HepG2 (cell line): ENCODE measurements around the gene CDK5RAP1. TPM values are rescaled to one million over a fixed set of nuclear protein-coding genes. Genes with fewer than 3 reads are reported as not detected.

Source experiments
- ATM ChIP-seq: fragments of 450-650 bp; IDR thresholded peaks from 2 replicates; pipeline ENCODE4 v1.7.1; 2017; ENCODE audit warnings: mild to moderate bottlenecking, borderline replicate concordance
- CTCF ChIP-seq: sonication (generic); formaldehyde crosslinking; IDR thresholded peaks from 2 replicates; pipeline ENCODE4 v1.5.0; 2020; ENCODE audit warnings: mild to moderate bottlenecking, missing genetic modification reagents, moderate library complexity
- GATA4 ChIP-seq: sonication (generic); IDR thresholded peaks from 2 replicates; pipeline ENCODE4 v1.6.1; 2016; ENCODE audit warnings: antibody characterized with exemption, low read depth, borderline replicate concordance
- NBN ChIP-seq: fragments of 450-650 bp; conservative IDR thresholded peaks from 2 replicates; pipeline ENCODE4 v1.6.1; 2017
- NCOA2 ChIP-seq: sonication (generic); formaldehyde crosslinking; IDR thresholded peaks from 2 replicates; pipeline ENCODE4 v1.8.0; 2022; ENCODE audit warnings: inconsistent platforms
- POLR2G ChIP-seq: fragments of 200-400 bp; formaldehyde crosslinking; IDR thresholded peaks from 2 replicates; pipeline ENCODE4 v1.6.1; 2018; ENCODE audit warnings: mild to moderate bottlenecking, low read depth, low read length, moderate library complexity
- SNAPC5 ChIP-seq: sonication (generic); formaldehyde crosslinking; IDR thresholded peaks from 2 replicates; pipeline ENCODE4 v1.8.1; 2023; ENCODE audit warnings: mild to moderate bottlenecking, missing genetic modification reagents, borderline replicate concordance
- TFE3 ChIP-seq: IDR thresholded peaks from 2 replicates; pipeline ENCODE4 v1.6.1; 2016
- TOE1 ChIP-seq: sonication (generic); formaldehyde crosslinking; IDR thresholded peaks from 2 replicates; pipeline ENCODE4 v1.4.0; 2020; ENCODE audit warnings: mild to moderate bottlenecking, missing genetic modification reagents
- ZBTB34 ChIP-seq: sonication (generic); formaldehyde crosslinking; IDR thresholded peaks from 2 replicates; pipeline ENCODE4 v1.8.0; 2022; ENCODE audit warnings: mild to moderate bottlenecking, missing genetic modification reagents
- ZNF30 ChIP-seq: sonication (generic); formaldehyde crosslinking; IDR thresholded peaks from 2 replicates; pipeline ENCODE4 v1.5.0; 2020; ENCODE audit warnings: mild to moderate bottlenecking, missing genetic modification reagents
- ZNF619 ChIP-seq: sonication (generic); formaldehyde crosslinking; IDR thresholded peaks from 2 replicates; pipeline ENCODE4 v1.4.0; 2020; ENCODE audit warnings: mild to moderate bottlenecking, missing genetic modification reagents
- ZNF879 ChIP-seq: sonication (generic); formaldehyde crosslinking; IDR thresholded peaks from 2 replicates; pipeline ENCODE4 v1.8.1; 2023; ENCODE audit warnings: missing genetic modification reagents
- ZSCAN25 ChIP-seq: sonication (generic); formaldehyde crosslinking; IDR thresholded peaks from 2 replicates; pipeline ENCODE4 v1.8.0; 2022; ENCODE audit warnings: mild to moderate bottlenecking, missing genetic modification reagents
- polyA plus RNA-seq, 8 experiments: library from polyadenylated mRNA; depleted of rRNA in 3 of 8; stranded (reverse) in 7 of 8; unstranded in 1 of 8; fragments of >200 nt; fragmentation: Illumina TruSeq in 4 of 8; extraction: Trizol in 4 of 8; gene quantifications; 2 replicates each; pipeline versions ENCODE4 v1.2.1 to v1.2.3, GENCODE V29; 2011 to 2016; ENCODE audit warnings: low read depth in 4 of 8, missing spikeins in 1 of 8, mixed read lengths in 1 of 8; ENCODE audit not compliant: insufficient read depth in 1 of 8
- total RNA-seq, 5 experiments: library from RNA; depleted of rRNA; stranded (reverse); fragments of >200 nt; fragmentation: Illumina TruSeq; extraction: Trizol; gene quantifications; 2 replicates each; pipeline ENCODE4 v1.2.3, GENCODE V29; 2016; ENCODE audit warnings: low read depth in 1 of 5
- TF ChIP-seq, protein P1 (sequence below): IDR thresholded peaks from 2 replicates; pipeline ENCODE4 v1.6.1; 2016; ENCODE audit warnings: control low read depth
- TF ChIP-seq, protein P2 (sequence below): sonication (generic); formaldehyde crosslinking; IDR thresholded peaks from 2 replicates; pipeline ENCODE4 v1.4.0; 2020; ENCODE audit warnings: mild to moderate bottlenecking, missing genetic modification reagents
- TF ChIP-seq, protein P3 (sequence below): IDR thresholded peaks from 2 replicates; pipeline ENCODE4 v1.6.1; 2016
- TF ChIP-seq, protein P4 (sequence below): fragments of 450-650 bp; IDR thresholded peaks from 2 replicates; pipeline ENCODE4 v1.6.1; 2017; ENCODE audit warnings: mild to moderate bottlenecking

Gene CDK5RAP1
- total and polyA plus RNA-seq, 2 of the 13 experiments (the other 11 are each of a cell fraction or from before 2014, with no cell fraction given) = 53.6 to 98.2 TPM

DNA sequence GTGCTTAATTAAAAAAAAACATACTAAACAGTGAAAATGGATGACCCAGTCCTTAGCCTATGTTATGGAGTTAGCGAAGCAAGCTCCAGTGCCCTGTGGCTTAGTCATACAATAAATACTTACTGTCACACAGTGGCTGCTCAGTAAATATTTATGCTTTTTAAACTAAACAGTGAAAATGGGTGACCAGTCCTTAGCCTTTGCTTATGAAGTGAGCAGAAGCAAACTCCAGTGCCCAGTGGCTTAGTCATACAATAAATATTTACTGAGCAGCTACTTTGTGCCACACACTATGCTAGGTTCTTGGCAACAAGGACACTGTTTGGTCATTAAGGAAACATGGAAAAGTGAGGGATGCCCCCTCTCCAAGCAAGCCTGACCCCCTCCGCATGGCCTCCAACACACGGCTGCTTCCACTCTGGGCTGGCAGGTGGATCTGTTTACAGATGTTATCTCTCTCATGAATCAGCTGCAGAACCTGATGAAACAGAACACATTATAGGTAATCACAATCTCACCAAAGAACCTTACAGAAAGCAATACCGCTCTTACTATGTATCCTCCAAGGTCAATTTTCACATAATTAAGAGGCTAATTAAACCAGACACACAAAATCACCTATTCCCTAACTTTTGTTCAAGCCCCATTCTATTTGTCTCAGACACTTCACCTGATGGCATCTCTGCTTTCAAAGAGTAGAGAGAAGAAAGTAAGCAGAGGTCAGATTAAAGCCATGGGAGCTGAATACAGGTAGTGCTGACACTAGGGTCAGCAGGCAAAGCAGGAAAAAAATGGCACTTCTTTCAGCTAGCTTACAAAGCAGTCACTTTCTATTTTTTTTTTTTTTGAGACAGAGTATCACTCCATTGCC is 27.3 kb downstream of the CDK5RAP1 start (continued):
- peak; percentile 97 for TF ChIP-seq ZBTB34
- TF ChIP-seq ZNF30 (CRISPR knock-in tag) = no peak
- TF ChIP-seq ZSCAN25 (CRISPR knock-in tag) = no peak
- TF ChIP-seq ZNF879 (CRISPR knock-in tag) = no peak
- peak; percentile 55; the same call in 1 of the 2 replicates for TF ChIP-seq TOE1 (CRISPR knock-in tag)
- no peak for TF ChIP-seq NBN
- TF ChIP-seq SNAPC5 = no peak
- TF ChIP-seq POLR2G = no peak
- TF ChIP-seq, protein P1, sequence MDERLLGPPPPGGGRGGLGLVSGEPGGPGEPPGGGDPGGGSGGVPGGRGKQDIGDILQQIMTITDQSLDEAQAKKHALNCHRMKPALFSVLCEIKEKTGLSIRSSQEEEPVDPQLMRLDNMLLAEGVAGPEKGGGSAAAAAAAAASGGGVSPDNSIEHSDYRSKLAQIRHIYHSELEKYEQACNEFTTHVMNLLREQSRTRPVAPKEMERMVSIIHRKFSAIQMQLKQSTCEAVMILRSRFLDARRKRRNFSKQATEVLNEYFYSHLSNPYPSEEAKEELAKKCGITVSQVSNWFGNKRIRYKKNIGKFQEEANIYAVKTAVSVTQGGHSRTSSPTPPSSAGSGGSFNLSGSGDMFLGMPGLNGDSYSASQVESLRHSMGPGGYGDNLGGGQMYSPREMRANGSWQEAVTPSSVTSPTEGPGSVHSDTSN (CRISPR knock-in tag) = 0 out of 2 replicates have a peak, but pooled peaks have one; percentile 16
- TF ChIP-seq, protein P2, sequence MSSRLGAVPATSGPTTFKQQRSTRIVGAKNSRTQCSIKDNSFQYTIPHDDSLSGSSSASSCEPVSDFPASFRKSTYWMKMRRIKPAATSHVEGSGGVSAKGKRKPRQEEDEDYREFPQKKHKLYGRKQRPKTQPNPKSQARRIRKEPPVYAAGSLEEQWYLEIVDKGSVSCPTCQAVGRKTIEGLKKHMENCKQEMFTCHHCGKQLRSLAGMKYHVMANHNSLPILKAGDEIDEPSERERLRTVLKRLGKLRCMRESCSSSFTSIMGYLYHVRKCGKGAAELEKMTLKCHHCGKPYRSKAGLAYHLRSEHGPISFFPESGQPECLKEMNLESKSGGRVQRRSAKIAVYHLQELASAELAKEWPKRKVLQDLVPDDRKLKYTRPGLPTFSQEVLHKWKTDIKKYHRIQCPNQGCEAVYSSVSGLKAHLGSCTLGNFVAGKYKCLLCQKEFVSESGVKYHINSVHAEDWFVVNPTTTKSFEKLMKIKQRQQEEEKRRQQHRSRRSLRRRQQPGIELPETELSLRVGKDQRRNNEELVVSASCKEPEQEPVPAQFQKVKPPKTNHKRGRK = no peak
- TF ChIP-seq, protein P3, sequence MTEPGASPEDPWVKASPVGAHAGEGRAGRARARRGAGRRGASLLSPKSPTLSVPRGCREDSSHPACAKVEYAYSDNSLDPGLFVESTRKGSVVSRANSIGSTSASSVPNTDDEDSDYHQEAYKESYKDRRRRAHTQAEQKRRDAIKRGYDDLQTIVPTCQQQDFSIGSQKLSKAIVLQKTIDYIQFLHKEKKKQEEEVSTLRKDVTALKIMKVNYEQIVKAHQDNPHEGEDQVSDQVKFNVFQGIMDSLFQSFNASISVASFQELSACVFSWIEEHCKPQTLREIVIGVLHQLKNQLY (CRISPR knock-in tag) = peak; percentile 93
- no peak for TF ChIP-seq ZNF619 (CRISPR knock-in tag)
- TF ChIP-seq, protein P4, sequence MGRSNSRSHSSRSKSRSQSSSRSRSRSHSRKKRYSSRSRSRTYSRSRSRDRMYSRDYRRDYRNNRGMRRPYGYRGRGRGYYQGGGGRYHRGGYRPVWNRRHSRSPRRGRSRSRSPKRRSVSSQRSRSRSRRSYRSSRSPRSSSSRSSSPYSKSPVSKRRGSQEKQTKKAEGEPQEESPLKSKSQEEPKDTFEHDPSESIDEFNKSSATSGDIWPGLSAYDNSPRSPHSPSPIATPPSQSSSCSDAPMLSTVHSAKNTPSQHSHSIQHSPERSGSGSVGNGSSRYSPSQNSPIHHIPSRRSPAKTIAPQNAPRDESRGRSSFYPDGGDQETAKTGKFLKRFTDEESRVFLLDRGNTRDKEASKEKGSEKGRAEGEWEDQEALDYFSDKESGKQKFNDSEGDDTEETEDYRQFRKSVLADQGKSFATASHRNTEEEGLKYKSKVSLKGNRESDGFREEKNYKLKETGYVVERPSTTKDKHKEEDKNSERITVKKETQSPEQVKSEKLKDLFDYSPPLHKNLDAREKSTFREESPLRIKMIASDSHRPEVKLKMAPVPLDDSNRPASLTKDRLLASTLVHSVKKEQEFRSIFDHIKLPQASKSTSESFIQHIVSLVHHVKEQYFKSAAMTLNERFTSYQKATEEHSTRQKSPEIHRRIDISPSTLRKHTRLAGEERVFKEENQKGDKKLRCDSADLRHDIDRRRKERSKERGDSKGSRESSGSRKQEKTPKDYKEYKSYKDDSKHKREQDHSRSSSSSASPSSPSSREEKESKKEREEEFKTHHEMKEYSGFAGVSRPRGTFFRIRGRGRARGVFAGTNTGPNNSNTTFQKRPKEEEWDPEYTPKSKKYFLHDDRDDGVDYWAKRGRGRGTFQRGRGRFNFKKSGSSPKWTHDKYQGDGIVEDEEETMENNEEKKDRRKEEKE = no peak
- TF ChIP-seq TFE3 (CRISPR knock-in tag) = peak; percentile 85
- no peak for TF ChIP-seq ATM
- TF ChIP-seq NCOA2 = peak; percentile 95
- peak; percentile 89; the same call in 1 of the 2 replicates for TF ChIP-seq GATA4
- no peak for TF ChIP-seq CTCF (CRISPR knock-in tag)
